Central memory CD8-positive, alpha-beta T cell (primary cell): ENCODE measurements around the gene CELF5.
A peak's percentile ranks its signal among the peaks of the same experiment; 100 is the strongest.

Experiments
- ATAC-seq: fragments of 150-1000 bp; cut with Tn5 transposase; replicated peaks from 2 replicates; pipeline ENCODE4 v1.10.0; 2022; ENCODE audit warnings: mild to moderate bottlenecking, moderate FRiP score, moderate number of reproducible peaks; ENCODE audit not compliant: poor library complexity, severe bottlenecking; ENCODE audit errors: extremely low read depth
- DNase-seq, 2 donors: peaks; one replicate each; pipeline ENCODE4 v3.0.0; 2021; ENCODE audit warnings: low spot score in 2 of 2
- H3K27ac Mint-ChIP-seq: one replicate; pipeline ENCODE4 v1.8.0; 2022; ENCODE audit warnings: low read depth, mild to moderate bottlenecking, moderate library complexity, mixed read lengths
- H3K27me3 Mint-ChIP-seq: one replicate; pipeline ENCODE4 v1.8.0; 2022; ENCODE audit warnings: mixed read lengths
- H3K36me3 Mint-ChIP-seq: one replicate; pipeline ENCODE4 v1.8.0; 2022; ENCODE audit warnings: mild to moderate bottlenecking, moderate library complexity, mixed read lengths; ENCODE audit not compliant: insufficient read depth
- H3K4me1 Mint-ChIP-seq: one replicate; pipeline ENCODE4 v1.8.0; 2022; ENCODE audit warnings: mixed read lengths
- H3K4me3 Mint-ChIP-seq: one replicate; pipeline ENCODE4 v1.8.0; 2022; ENCODE audit warnings: mild to moderate bottlenecking, moderate library complexity, mixed read lengths
- H3K9me3 Mint-ChIP-seq: one replicate; pipeline ENCODE4 v1.8.0; 2022; ENCODE audit warnings: mixed read lengths

CELF5 gene

GRCh38 chr19:3266792-3267514 lies 42.5 kb downstream of the CELF5 start:
- ATAC-seq (no peak), DNase-seq (no peak)
- Mint-ChIP-seq H3K9me3 (no peaks in the 10 kb centered on the region), H3K4me3 (no peak overlapping the region), H3K36me3 (no peaks in the 10 kb centered on the region), H3K27me3 (peaks cover 56% of the 10 kb centered on the region), H3K27ac (no peak overlapping the region), H3K4me1 (no peaks in the 10 kb centered on the region)

GRCh38 chr19:3268326-3268725 lies 43.9 kb downstream of the CELF5 start:
- Mint-ChIP-seq H3K27me3 (peaks cover 59% of the 10 kb centered on the region), H3K4me1 (no peaks in the 10 kb centered on the region), H3K36me3 (no peaks in the 10 kb centered on the region), H3K9me3 (no peaks in the 10 kb centered on the region), H3K4me3 (no peak overlapping the region), H3K27ac (no peak overlapping the region)
- no peak for DNase-seq
- no peak for ATAC-seq

- Mint-ChIP-seq H3K27ac (no peak overlapping the region), H3K27me3 (peaks cover 59% of the 10 kb centered on the region), H3K4me1 (no peaks in the 10 kb centered on the region), H3K36me3 (no peaks in the 10 kb centered on the region), H3K9me3 (no peaks in the 10 kb centered on the region), H3K4me3 (no peak overlapping the region)
- DNase-seq (no peak), ATAC-seq (no peak)
Measured at GRCh38 chr19:3268763-3269162, 44.3 kb downstream of the CELF5 start.

GRCh38 chr19:3269916-3270671 lies 45.6 kb downstream of the CELF5 start:
- Mint-ChIP-seq H3K4me3 (no peak overlapping the region), H3K27ac (no peak overlapping the region), H3K36me3 (no peaks in the 10 kb centered on the region), H3K27me3 (peaks cover 59% of the 10 kb centered on the region), H3K9me3 (no peaks in the 10 kb centered on the region), H3K4me1 (peaks cover 6% of the 10 kb centered on the region)
- no peak for DNase-seq
- no peak for ATAC-seq

- H3K36me3 Mint-ChIP-seq: no peaks in the 10 kb centered on the region
- DNase-seq (peak in 1 of 2 donors; percentile 13), ATAC-seq (no peak)
- no peak overlapping the region for H3K27ac Mint-ChIP-seq
- peaks cover 57% of the 10 kb centered on the region for H3K27me3 Mint-ChIP-seq
- no peaks in the 10 kb centered on the region for H3K9me3 Mint-ChIP-seq
- no peak overlapping the region for H3K4me3 Mint-ChIP-seq
- H3K4me1 Mint-ChIP-seq: peaks cover 12% of the 10 kb centered on the region
Measured at GRCh38 chr19:3270902-3271301, 46.4 kb downstream of the CELF5 start.

- H3K27ac Mint-ChIP-seq: no peak overlapping the region
Measured at GRCh38 chr19:3272401-3272931, 48.0 kb downstream of the CELF5 start.

GRCh38 chr19:3272952-3273351 lies 48.5 kb downstream of the CELF5 start:
- DNase-seq (no peak), ATAC-seq (no peak)
- H3K9me3 Mint-ChIP-seq: no peaks in the 10 kb centered on the region
- H3K4me3 Mint-ChIP-seq: no peak overlapping the region
- H3K4me1 Mint-ChIP-seq: peaks cover 12% of the 10 kb centered on the region
- H3K27ac Mint-ChIP-seq: no peak overlapping the region
- no peaks in the 10 kb centered on the region for H3K36me3 Mint-ChIP-seq
- peaks cover 40% of the 10 kb centered on the region for H3K27me3 Mint-ChIP-seq

More at GRCh38 chr19:3272401-3272931, 48.0 kb downstream of the CELF5 start:
- H3K4me1 Mint-ChIP-seq: peaks cover 12% of the 10 kb centered on the region
- H3K4me3 Mint-ChIP-seq: no peak overlapping the region
- ATAC-seq (no peak), DNase-seq (no peak)
- peaks cover 45% of the 10 kb centered on the region for H3K27me3 Mint-ChIP-seq
- H3K36me3 Mint-ChIP-seq: no peaks in the 10 kb centered on the region
- no peaks in the 10 kb centered on the region for H3K9me3 Mint-ChIP-seq

- H3K9me3 Mint-ChIP-seq: no peaks in the 10 kb centered on the region
- peak overlapping the region; percentile 81 for H3K4me3 Mint-ChIP-seq
- H3K27me3 Mint-ChIP-seq: peaks cover 25% of the 10 kb centered on the region
- peaks cover 12% of the 10 kb centered on the region for H3K4me1 Mint-ChIP-seq
- no peak for DNase-seq
- peak overlapping the region; percentile 78 for H3K27ac Mint-ChIP-seq
- no peak for ATAC-seq
- H3K36me3 Mint-ChIP-seq: no peaks in the 10 kb centered on the region
Measured at GRCh38 chr19:3274245-3274941, 49.9 kb downstream of the CELF5 start.

- H3K4me1 Mint-ChIP-seq: peaks cover 12% of the 10 kb centered on the region
- no peaks in the 10 kb centered on the region for H3K9me3 Mint-ChIP-seq
- peaks cover 19% of the 10 kb centered on the region for H3K27me3 Mint-ChIP-seq
- peak overlapping the region; percentile 78 for H3K27ac Mint-ChIP-seq
- ATAC-seq (peak; percentile 15), DNase-seq (no peak)
- peak overlapping the region; percentile 81 for H3K4me3 Mint-ChIP-seq
- no peaks in the 10 kb centered on the region for H3K36me3 Mint-ChIP-seq
Measured at GRCh38 chr19:3274942-3275582, 50.6 kb downstream of the CELF5 start.

- DNase-seq (peak; percentile 76 to 89), ATAC-seq (peak; percentile 90)
- Mint-ChIP-seq H3K36me3 (no peaks in the 10 kb centered on the region), H3K4me3 (peak overlapping the region; percentile 81), H3K27ac (peak overlapping the region; percentile 78), H3K4me1 (peaks cover 12% of the 10 kb centered on the region), H3K27me3 (peaks cover 14% of the 10 kb centered on the region), H3K9me3 (no peaks in the 10 kb centered on the region)
Measured at GRCh38 chr19:3275583-3276340, 51.3 kb downstream of the CELF5 start.

GRCh38 chr19:3276341-3276799 lies 51.9 kb downstream of the CELF5 start:
- H3K4me1 Mint-ChIP-seq: peaks cover 12% of the 10 kb centered on the region
- ATAC-seq: peak; percentile 14
- no peak overlapping the region for H3K27ac Mint-ChIP-seq
- H3K36me3 Mint-ChIP-seq: no peaks in the 10 kb centered on the region
- peaks cover 9% of the 10 kb centered on the region for H3K27me3 Mint-ChIP-seq
- DNase-seq: no peak
- H3K4me3 Mint-ChIP-seq: peak overlapping the region; percentile 81
- no peaks in the 10 kb centered on the region for H3K9me3 Mint-ChIP-seq
